Measurements from ENCODE around the gene AAR2.

The AAR2 gene

GRCh38 chr20:36243726-36244125 lies 7.4 kb downstream of the AAR2 start:
- H3K4me3 ChIP-seq (ENCODE audit: low read depth, low read length): no peak overlapping the region
- TF ChIP-seq CTCF (conservative IDR thresholded peaks at IDR 0.05; ENCODE audit: low read depth, low read length): no peak
- DNase-seq (ENCODE audit: low read depth): no peak

GRCh38 chr20:36246401-36246800 lies 10.1 kb downstream of the AAR2 start:
- no peak for DNase-seq (ENCODE audit: low read depth)
- no peak overlapping the region for H3K4me3 ChIP-seq (ENCODE audit: low read depth, low read length)
- TF ChIP-seq CTCF (conservative IDR thresholded peaks at IDR 0.05; ENCODE audit: low read depth, low read length): no peak

GRCh38 chr20:36248836-36249235 lies 12.6 kb downstream of the AAR2 start:
- DNase-seq (ENCODE audit: low read depth): no peak
- no peak for TF ChIP-seq CTCF (conservative IDR thresholded peaks at IDR 0.05; ENCODE audit: low read depth, low read length)
- H3K4me3 ChIP-seq (ENCODE audit: low read depth, low read length): no peak overlapping the region

GRCh38 chr20:36249450-36249849 lies 13.2 kb downstream of the AAR2 start:
- H3K4me3 ChIP-seq (ENCODE audit: low read depth, low read length): no peak overlapping the region
- TF ChIP-seq CTCF (conservative IDR thresholded peaks at IDR 0.05; ENCODE audit: low read depth, low read length): no peak
- no peak for DNase-seq (ENCODE audit: low read depth)

GRCh38 chr20:36251426-36251825 lies 15.1 kb downstream of the AAR2 start:
- no peak overlapping the region for H3K4me3 ChIP-seq (ENCODE audit: low read depth, low read length)
- TF ChIP-seq CTCF (conservative IDR thresholded peaks at IDR 0.05; ENCODE audit: low read depth, low read length): no peak
- no peak for DNase-seq (ENCODE audit: low read depth)

- H3K4me3 ChIP-seq (ENCODE audit: low read depth, low read length): no peak overlapping the region
- no peak for TF ChIP-seq CTCF (conservative IDR thresholded peaks at IDR 0.05; ENCODE audit: low read depth, low read length)
- DNase-seq (ENCODE audit: low read depth): no peak
Observed at GRCh38 chr20:36252511-36252910, 16.2 kb downstream of the AAR2 start.

GRCh38 chr20:36253036-36253435 lies 16.8 kb downstream of the AAR2 start:
- DNase-seq (ENCODE audit: low read depth): no peak
- no peak overlapping the region for H3K4me3 ChIP-seq (ENCODE audit: low read depth, low read length)
- no peak for TF ChIP-seq CTCF (conservative IDR thresholded peaks at IDR 0.05; ENCODE audit: low read depth, low read length)

All from choroid plexus epithelial cell (primary cell).